ENCODE measurements around the gene FAM171A1. TPM values are rescaled to one million over a fixed set of nuclear protein-coding genes. Genes with fewer than 3 reads are reported as not detected.
"Not testable (repeated sequence)": the region's sequence is repeated elsewhere in the genome, so short reads cannot be mapped to it uniquely, and the experiment has no call there.

The FAM171A1 gene
- total and polyA plus RNA-seq, 12 donors: 3.5 to 14.1 (median 5.7) TPM

GRCh38 chr10:15344256-15344875 lies 26.7 kb downstream of the FAM171A1 start:
- no peak overlapping the region for H3K4me3 ChIP-seq

GRCh38 chr10:15342970-15343369 lies 28.1 kb downstream of the FAM171A1 start:
- no peaks in the 10 kb centered on the region for H3K27me3 ChIP-seq
- TF ChIP-seq POLR2A (IDR thresholded peaks at IDR 0.05): no peak
- TF ChIP-seq, protein P1, sequence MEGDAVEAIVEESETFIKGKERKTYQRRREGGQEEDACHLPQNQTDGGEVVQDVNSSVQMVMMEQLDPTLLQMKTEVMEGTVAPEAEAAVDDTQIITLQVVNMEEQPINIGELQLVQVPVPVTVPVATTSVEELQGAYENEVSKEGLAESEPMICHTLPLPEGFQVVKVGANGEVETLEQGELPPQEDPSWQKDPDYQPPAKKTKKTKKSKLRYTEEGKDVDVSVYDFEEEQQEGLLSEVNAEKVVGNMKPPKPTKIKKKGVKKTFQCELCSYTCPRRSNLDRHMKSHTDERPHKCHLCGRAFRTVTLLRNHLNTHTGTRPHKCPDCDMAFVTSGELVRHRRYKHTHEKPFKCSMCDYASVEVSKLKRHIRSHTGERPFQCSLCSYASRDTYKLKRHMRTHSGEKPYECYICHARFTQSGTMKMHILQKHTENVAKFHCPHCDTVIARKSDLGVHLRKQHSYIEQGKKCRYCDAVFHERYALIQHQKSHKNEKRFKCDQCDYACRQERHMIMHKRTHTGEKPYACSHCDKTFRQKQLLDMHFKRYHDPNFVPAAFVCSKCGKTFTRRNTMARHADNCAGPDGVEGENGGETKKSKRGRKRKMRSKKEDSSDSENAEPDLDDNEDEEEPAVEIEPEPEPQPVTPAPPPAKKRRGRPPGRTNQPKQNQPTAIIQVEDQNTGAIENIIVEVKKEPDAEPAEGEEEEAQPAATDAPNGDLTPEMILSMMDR (IDR thresholded peaks at IDR 0.05): no peak
- no peak overlapping the region for H3K27ac ChIP-seq
- no peaks in the 10 kb centered on the region for H3K4me1 ChIP-seq (replicated peaks in 1 of 2)
- H3K4me3 ChIP-seq: no peak overlapping the region
- no peaks in the 10 kb centered on the region for H3K9me3 ChIP-seq (replicated peaks in 1 of 3)
- DNase-seq: no peak
- 90 to 96% (median 92%) methylated on average over 3 of the region's 3 CpGs for WGBS, 4 donors
- intact Hi-C loops (cut with DNase I): no loop called here
- H3K36me3 ChIP-seq (replicated peaks in 1 of 2): no peaks in the 10 kb centered on the region

More at GRCh38 chr10:15344256-15344875, 26.7 kb downstream of the FAM171A1 start:
- 84 to 94% (median 89%) methylated on average over 4 of the region's 4 CpGs for WGBS, 4 donors
- no peak for TF ChIP-seq POLR2A (IDR thresholded peaks at IDR 0.05)
- TF ChIP-seq, protein P1 (IDR thresholded peaks at IDR 0.05): no peak
- H3K36me3 ChIP-seq (replicated peaks in 1 of 2): no peaks in the 10 kb centered on the region
- DNase-seq: peak in 1 of 7 donors; percentile 4
- H3K9me3 ChIP-seq (replicated peaks in 1 of 3): no peaks in the 10 kb centered on the region
- intact Hi-C loops (cut with DNase I): no loop called here
- H3K27ac ChIP-seq: no peak overlapping the region
- no peaks in the 10 kb centered on the region for H3K4me1 ChIP-seq (replicated peaks in 1 of 2)
- no peaks in the 10 kb centered on the region for H3K27me3 ChIP-seq

DNA sequence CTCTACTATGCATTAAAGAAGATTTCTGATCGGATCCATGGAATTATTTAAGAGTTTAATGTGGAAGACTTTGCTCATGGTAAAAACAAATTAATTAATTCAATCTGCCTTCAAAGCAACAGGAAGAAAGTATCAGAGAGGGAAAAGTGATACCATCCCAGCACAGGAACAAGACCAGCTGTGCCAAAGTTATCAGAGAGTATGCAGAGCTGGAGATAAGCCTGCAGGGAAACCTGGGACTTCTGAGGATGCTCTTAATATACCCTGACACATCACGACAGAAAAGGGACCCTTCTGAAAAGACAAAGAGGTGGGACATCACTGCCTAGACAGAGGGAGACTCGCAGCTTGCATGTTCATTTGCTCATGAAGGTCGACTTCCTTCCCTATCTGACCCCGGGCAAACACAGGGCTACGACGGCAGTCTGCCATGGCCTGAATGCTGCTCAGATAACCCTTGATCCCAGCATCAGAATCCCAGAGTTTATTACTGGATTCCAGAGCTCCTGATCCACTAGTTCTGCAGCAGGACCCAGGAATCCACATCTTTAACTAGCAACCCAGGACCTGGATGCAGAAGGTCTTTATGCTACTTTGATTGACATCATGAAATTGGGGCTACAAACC lies 29.5 kb downstream of the FAM171A1 start:
- H3K36me3 ChIP-seq (replicated peaks in 1 of 2): no peaks in the 10 kb centered on the region
- intact Hi-C loops (cut with DNase I): no loop called here
- no peaks in the 10 kb centered on the region for H3K4me1 ChIP-seq (replicated peaks in 1 of 2)
- no peaks in the 10 kb centered on the region for H3K9me3 ChIP-seq (replicated peaks in 1 of 3)
- whole genome bisulfite sequencing, 4 donors: 42 to 72% (median 57%) methylated on average over 6 to 7 of the region's 7 CpGs
- no peak overlapping the region for H3K4me3 ChIP-seq
- no peak for TF ChIP-seq POLR2A (IDR thresholded peaks at IDR 0.05)
- TF ChIP-seq, protein P1 (IDR thresholded peaks at IDR 0.05): no peak
- H3K27me3 ChIP-seq: no peaks in the 10 kb centered on the region
- no peak overlapping the region for H3K27ac ChIP-seq
- DNase-seq: no peak

- no peaks in the 10 kb centered on the region for H3K9me3 ChIP-seq (replicated peaks in 1 of 3)
- DNase-seq: no peak
- no peaks in the 10 kb centered on the region for H3K27me3 ChIP-seq
- no peak overlapping the region for H3K4me3 ChIP-seq
- no peaks in the 10 kb centered on the region for H3K36me3 ChIP-seq (replicated peaks in 1 of 2)
- TF ChIP-seq POLR2A (IDR thresholded peaks at IDR 0.05): no peak
- TF ChIP-seq, protein P1 (IDR thresholded peaks at IDR 0.05): no peak
- H3K27ac ChIP-seq: no peak overlapping the region
- intact Hi-C loops (cut with DNase I): no loop called here
- WGBS, 4 donors: 86 to 100% (median 93%) methylated on average over 2 of the region's 2 CpGs
- peaks cover 0 to 6% of the 10 kb centered on the region in 2 donors for H3K4me1 ChIP-seq (replicated peaks in 1 of 2)
These were observed 31.2 kb downstream of the FAM171A1 start for GRCh38 chr10:15339892-15340291.

DNA sequence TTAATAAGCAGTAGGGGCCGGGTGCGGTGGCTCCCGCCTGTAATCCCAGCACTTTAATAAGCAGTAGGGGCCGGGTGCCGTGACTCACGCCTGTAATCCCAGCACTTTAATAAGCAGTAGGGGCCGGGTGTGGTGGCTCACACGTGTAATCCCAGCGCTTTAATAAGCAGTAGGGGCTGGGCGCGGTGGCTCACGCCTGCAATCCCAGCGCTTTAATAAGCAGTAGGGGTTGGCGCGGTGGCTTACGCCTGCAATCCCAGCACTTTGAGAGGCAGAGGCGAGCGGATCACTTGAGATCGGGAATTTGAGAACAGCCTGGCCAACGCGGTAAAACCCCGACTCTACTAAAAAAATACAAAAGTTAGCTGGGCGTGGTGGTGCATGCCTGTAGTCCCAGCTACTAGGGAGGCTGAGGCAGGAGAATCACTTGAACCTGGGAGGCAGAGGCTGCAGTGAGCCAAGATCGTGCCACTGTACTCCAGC lies 33.6 kb downstream of the FAM171A1 start:
- H3K4me1 ChIP-seq (replicated peaks in 1 of 2); H3K36me3 ChIP-seq (replicated peaks in 1 of 2); H3K27ac ChIP-seq; H3K27me3 ChIP-seq; intact Hi-C loops (cut with DNase I); H3K9me3 ChIP-seq (replicated peaks in 1 of 3); H3K4me3 ChIP-seq: not testable (repeated sequence)
- WGBS, 4 donors: 92 to 97% (median 97%) methylated on average over 24 of the region's 24 CpGs
- DNase-seq: peak in 1 of 7 donors; percentile 18
